ENCODE data around the gene ZGPAT.

Gene ZGPAT

GRCh38 chr20:63678667-63679465, 29.0 kb upstream of the ZGPAT start:
- DNase-seq (ENCODE audit: low read depth in 2 of 2) = no peak

GRCh38 chr20:63679799-63680305, 28.0 kb upstream of the ZGPAT start:
- DNase-seq (ENCODE audit: low read depth in 2 of 2) = no peak

GRCh38 chr20:63680427-63680826, 27.4 kb upstream of the ZGPAT start:
- DNase-seq (ENCODE audit: low read depth in 2 of 2) = no peak

- DNase-seq (ENCODE audit: low read depth in 2 of 2) = no peak
These were observed 26.8 kb upstream of the ZGPAT start for GRCh38 chr20:63680857-63681608.

GRCh38 chr20:63681609-63682142, 26.2 kb upstream of the ZGPAT start:
- no peak for DNase-seq (ENCODE audit: low read depth in 2 of 2)

- DNase-seq (ENCODE audit: low read depth in 2 of 2) = no peak
These were observed 25.3 kb upstream of the ZGPAT start for GRCh38 chr20:63682384-63683139.

- no peak for DNase-seq (ENCODE audit: low read depth in 2 of 2)
These were observed 22.4 kb upstream of the ZGPAT start for GRCh38 chr20:63685269-63686026.

GRCh38 chr20:63686094-63686491, 21.7 kb upstream of the ZGPAT start:
- DNase-seq (ENCODE audit: low read depth in 2 of 2) = no peak

- no peak for DNase-seq (ENCODE audit: low read depth in 2 of 2)
These were observed 21.1 kb upstream of the ZGPAT start for GRCh38 chr20:63686492-63687321.

GRCh38 chr20:63687419-63688178, 20.2 kb upstream of the ZGPAT start:
- no peak for DNase-seq (ENCODE audit: low read depth in 2 of 2)

- DNase-seq (ENCODE audit: low read depth in 2 of 2) = no peak
These were observed 19.4 kb upstream of the ZGPAT start for GRCh38 chr20:63688228-63689045.

GRCh38 chr20:63689046-63690002, 18.5 kb upstream of the ZGPAT start:
- DNase-seq (ENCODE audit: low read depth in 2 of 2) = no peak

- DNase-seq (ENCODE audit: low read depth in 2 of 2) = no peak
These were observed 17.6 kb upstream of the ZGPAT start for GRCh38 chr20:63690003-63690897.

- no peak for DNase-seq (ENCODE audit: low read depth in 2 of 2)
These were observed 16.7 kb upstream of the ZGPAT start for GRCh38 chr20:63690898-63691710.

- no peak for DNase-seq (ENCODE audit: low read depth in 2 of 2)
These were observed 16.0 kb upstream of the ZGPAT start for GRCh38 chr20:63691711-63692435.
